ENCODE measurements around the gene RBM24.
A peak's percentile ranks its signal among the peaks of the same experiment; 100 is the strongest.

Gene RBM24

DNA sequence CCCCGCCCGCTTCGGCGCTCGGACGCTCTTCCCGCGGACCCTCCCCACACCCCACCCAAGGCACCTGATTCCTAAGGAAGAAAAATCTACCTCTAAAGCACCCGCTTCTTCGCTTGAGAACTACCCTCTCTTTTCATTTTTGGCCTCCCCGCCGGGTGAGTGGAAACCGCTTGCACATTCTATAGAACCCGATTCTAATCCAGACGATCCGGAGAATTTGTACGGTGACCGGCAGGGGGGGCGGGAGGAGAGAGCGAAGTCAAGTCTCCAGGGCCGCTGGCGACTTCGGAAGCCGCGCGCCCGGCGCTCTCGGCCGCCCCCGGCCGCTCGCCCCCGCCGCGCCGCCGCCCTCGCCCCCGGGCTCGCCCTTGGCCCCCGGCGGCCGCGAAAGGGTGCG lies at the start of gene RBM24:
Gene RBM24 (plus strand): TSS at position 262 of the 397 bp plus-strand sequence. CDS start 221 bp downstream, outside the sequence.
- DNase-seq, result peak; percentile 4

- DNase-seq, result no peak
Observed at GRCh38 chr6:17233531-17233930, 47.6 kb upstream of the RBM24 start.

DNA sequence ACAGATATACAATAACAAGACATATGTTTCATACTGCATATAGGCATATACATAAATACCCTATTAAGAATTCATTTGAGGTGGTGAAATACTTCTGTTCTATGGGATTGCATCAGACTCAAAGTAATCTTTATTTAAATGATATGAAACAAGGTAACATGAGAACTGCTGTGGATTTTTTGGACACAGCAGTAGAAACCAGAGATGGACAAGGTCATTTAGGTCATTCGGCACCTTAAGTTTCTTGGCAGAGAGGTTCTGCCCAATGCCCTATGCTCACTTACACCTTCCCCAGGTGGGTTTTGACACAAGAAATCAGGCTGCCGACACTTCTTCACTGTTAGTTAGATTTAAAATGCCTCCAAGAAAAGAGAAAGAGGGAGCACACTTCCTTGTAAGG lies 43.9 kb upstream of the RBM24 start:
- DNase-seq, result no peak

DNA sequence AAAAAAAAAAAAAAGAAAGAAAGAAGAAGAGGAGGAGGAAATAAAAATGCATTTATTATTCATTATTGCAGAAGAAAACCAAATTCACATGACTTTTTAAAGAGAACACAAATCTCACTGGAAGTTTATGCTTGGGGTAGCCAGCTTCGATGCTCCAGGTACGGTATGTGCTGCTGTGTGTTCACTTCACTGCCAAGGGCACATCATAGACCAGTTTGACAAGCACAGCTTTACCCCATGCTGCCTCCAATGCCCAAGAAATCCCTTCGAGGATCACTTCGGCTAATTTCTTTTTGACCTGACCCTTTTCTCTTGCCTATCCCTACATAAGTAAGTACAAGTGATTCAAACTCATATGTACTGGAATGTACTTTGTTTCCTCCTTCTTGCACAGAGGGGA lies 41.9 kb upstream of the RBM24 start:
- DNase-seq, result no peak

GRCh38 chr6:17240803-17241500 lies 40.2 kb upstream of the RBM24 start:
- no peak for DNase-seq

DNA sequence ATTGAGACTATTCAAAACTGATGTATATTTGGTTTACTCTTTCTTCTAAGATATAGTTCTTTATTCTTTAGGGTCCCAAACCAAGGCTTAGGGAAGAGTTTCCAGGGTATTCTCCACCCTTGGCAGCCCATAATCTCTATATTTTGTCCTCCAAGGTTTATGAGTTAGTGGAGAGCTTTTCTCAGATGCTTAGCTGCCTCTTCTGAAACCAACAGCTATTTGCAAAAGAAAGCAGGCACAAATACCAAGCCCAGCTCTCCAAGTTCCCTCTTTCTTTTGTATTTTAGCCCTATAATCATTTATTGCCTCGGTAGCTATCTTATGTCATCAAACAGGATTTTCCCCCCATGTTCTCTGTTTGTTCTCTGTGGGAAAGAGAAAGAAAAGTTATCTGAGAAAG lies 39.1 kb upstream of the RBM24 start:
- no peak for DNase-seq

- no peak for DNase-seq
Observed at GRCh38 chr6:17250237-17250636, 30.9 kb upstream of the RBM24 start.

GRCh38 chr6:17251953-17252352 lies 29.2 kb upstream of the RBM24 start:
- no peak for DNase-seq

- no peak for DNase-seq
Observed at GRCh38 chr6:17258749-17259148, 22.4 kb upstream of the RBM24 start.

DNA sequence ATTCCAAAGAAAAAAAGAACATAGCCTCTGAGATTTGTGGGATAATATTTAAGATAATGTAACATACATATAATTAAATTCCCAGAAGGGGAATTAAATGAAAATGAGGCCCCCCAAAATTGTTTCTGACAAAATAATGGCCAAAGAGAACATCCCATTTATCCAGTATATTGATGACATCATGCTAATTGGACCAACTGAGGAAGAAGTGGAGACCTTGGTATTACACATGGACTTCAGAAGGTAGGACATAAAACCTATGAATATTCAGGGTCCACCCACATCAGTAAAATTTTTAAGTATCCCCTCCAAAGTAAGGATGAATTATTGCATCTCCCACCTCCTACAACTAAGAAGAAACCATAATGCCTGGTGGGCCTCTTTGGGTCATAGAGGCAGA lies 15.6 kb upstream of the RBM24 start:
- no peak for DNase-seq

DNA sequence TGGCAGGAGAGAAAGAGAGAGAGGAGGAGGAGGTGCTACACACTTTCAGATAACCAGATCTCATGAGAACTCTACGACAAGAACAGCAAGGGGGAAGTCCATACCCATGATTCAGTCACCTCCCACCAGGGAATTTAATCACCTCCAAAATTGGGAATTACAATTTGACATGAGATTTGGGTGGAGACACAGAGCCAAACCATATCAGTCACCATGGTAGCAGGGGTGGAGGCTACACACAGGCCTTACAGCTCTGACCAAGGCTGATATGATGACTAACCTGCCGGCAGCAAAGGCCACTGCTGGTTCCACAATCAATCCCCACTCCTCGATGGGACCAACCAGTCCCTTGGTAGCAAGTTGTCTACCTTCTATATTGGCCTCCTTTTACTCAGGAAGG lies 13.6 kb upstream of the RBM24 start:
- DNase-seq, result no peak

- DNase-seq, result no peak
Observed at GRCh38 chr6:17268114-17268513, 13.0 kb upstream of the RBM24 start.

- no peak for DNase-seq
Observed at GRCh38 chr6:17269840-17270239, 11.3 kb upstream of the RBM24 start.

- DNase-seq, result no peak
Observed at GRCh38 chr6:17271628-17272027, 9.5 kb upstream of the RBM24 start.

GRCh38 chr6:17276766-17277165 lies 4.4 kb upstream of the RBM24 start:
- no peak for DNase-seq

GRCh38 chr6:17277256-17277655 lies 3.9 kb upstream of the RBM24 start:
- no peak for DNase-seq

GRCh38 chr6:17278289-17279063 lies 2.7 kb upstream of the RBM24 start:
- DNase-seq, result no peak

DNA sequence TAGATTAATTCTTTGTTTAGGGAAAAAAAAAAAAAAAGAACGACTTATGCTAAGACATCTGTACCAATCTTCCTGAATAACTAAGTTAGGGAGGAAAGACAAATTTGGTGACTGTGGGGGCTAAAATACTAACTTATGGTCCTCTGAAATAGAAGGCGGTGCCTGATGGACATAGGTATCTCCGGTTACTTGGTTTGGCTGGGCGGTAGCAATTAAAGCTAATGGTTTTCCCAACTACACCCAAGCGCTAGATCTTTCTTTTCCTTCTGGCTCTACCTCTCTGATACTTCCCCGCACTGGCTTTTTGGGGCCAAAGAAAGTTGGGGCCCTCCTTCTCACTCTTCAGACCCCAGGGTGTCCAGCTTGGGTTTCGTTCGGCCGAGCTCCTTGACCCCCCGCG lies 1.0 kb upstream of the RBM24 start:
- no peak for DNase-seq

DNA sequence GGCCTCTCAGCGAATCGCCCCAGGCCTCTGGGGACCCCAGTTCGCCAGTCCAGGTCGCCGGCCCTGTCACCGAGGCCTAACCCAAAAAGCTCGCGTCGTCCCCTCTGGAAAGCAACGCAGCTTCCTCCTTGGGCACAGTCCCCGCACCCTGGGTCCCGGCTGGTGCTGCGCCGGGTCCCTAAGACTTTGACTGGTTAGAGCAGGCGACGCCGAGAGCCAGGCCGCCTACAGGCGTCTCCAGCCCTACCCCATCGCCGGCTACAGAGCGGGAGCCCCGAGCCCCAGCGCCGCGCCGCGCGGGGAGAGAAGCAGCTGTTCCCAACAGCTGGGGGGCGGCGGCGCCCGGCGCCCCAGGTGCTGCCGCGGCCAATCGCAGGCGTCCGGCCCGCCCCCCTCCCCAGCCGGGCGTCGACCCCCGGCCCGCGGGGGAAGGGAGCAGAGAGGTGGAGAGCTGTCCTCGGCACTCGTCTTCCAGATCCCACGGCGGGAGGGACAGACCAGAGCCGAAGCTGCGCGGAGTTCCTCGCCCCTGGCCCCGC lies 540 bp upstream of the RBM24 start:
- DNase-seq, result no peak

DNA sequence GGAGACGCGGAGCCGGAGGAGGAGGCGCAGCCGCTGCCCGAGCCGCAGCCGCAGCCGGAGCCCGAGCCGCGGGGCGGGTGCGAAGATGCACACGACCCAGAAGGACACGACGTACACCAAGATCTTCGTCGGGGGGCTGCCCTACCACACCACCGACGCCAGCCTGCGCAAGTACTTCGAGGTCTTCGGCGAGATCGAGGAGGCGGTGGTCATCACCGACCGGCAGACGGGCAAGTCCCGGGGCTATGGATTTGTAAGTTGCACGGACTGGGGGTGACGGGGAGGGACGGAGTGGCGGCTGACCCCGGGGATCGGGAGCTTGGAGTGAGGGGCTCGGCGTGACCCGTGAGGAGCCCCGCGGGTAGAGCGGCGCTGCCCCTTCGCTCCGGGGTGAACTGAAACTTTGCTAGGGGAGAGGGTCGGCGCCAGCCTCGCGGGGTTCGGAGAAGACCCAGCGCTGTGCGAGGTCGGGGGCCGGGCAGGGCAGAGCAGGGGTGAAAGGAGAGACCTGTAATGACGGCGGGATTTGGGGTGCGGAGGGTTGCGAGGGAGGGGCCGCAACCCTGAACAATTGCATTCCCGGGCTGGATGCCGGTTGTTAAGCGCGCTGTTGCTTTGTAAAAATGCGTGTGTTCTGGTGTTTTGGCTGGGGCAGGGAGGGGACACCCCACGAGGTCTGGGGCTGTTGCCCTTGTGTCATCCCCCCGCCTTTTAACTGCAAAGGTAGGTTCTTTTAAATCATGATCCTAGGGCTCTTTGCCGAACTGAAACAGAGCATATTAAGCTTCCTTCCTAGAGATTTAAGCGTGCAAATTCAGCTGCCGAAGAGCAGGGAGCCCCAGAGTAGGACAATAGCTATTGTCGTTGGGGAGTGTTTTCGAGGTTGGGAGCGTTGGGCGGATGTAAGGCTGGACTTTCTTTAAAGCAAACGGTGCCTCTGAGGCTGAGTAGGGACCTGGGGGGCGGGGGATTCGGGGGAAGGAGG lies 628 bp downstream of the RBM24 start:
- DNase-seq, result no peak

DNA sequence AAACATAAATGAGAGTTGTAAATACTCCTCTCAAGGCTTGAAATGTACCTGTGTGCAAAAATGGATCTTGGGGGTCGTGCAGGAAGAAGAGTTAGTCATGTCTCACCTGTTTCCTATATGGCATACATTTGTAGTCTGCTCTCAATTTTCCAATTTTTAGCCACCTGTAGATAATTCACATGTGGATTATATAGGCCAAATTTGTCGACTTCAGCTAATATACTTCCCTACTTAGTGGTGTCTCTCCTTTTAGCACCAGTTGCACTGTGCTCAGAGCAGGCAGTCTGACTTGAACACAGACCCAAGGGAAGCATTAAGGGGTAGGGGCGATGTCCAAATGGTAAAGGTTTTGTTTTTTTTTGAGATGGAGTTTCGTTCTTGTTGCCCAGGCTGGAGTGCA lies 1.9 kb downstream of the RBM24 start:
- DNase-seq, result no peak

DNA sequence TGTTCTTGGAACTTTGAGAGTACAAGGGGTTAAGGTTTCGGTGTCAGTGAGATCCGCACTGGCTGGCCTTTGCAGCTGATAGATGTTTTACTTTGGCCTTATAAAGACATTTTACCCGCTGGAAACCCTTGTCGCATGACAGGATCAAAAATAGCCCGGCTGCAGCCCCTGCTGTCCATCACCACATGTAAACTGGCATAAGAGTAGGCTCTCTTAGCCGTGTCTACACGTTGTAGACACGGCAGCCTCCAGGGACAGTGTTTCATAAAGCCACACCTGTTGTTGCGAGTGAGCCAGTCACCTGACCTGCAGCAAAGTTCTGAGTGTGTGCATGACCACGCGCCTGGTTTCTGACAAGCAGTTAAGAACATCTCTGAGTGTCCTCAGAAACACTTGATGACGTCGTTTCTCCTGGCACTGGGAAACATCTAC lies 8.5 kb downstream of the RBM24 start:
- DNase-seq, result no peak

- DNase-seq, result no peak
Observed at GRCh38 chr6:17291778-17292177, 10.6 kb downstream of the RBM24 start.
